ENCODE results near the gene RAB33A.

GRCh38 chrX:130173190-130173895 is 1.6 kb downstream of the RAB33A start:
- TF ChIP-seq POLR2A (IDR thresholded peaks at IDR 0.05): no peak
- TF ChIP-seq CTCF (IDR thresholded peaks at IDR 0.05): no peak
